ENCODE data around the gene SLC5A1. TPM values are rescaled to one million over a fixed set of nuclear protein-coding genes. Genes with fewer than 3 reads are reported as not detected.

Gene SLC5A1
- polyA plus RNA-seq, 1 donor from 2014 or later = not detected

GRCh38 chr22:32067613-32068012 lies 24.6 kb downstream of the SLC5A1 start:
- no peaks in the 10 kb centered on the region for H4K20me1 ChIP-seq (ENCODE audit: insufficient read depth)
- H3K9me3 ChIP-seq (ENCODE audit: low read length) = no peaks in the 10 kb centered on the region
- H3K27ac ChIP-seq (ENCODE audit: low read length) = no peak overlapping the region
- H3K4me3 ChIP-seq (ENCODE audit: low read length) = no peak overlapping the region
- no peak overlapping the region for H3K4me2 ChIP-seq (ENCODE audit: low read length)
- H3K9ac ChIP-seq (ENCODE audit: low read length) = no peak overlapping the region
- H3K27me3 ChIP-seq (ENCODE audit: insufficient read depth, low read depth, low read length) = no peaks in the 10 kb centered on the region
- no peaks in the 10 kb centered on the region for H3K36me3 ChIP-seq (ENCODE audit: insufficient read depth, low read length)
- no peaks in the 10 kb centered on the region for H3F3A ChIP-seq (ENCODE audit: insufficient read depth, low read length, poor library complexity, severe bottlenecking)
- H2AFZ ChIP-seq (ENCODE audit: low read depth, low read length) = no peak overlapping the region
- H3K9me2 ChIP-seq (ENCODE audit: insufficient read depth, low read length) = no peaks in the 10 kb centered on the region
- H3K79me2 ChIP-seq (replicated peaks; ENCODE audit: insufficient read depth, low read length) = no peaks in the 10 kb centered on the region
- TF ChIP-seq MXI1 (conservative IDR thresholded peaks at IDR 0.05; ENCODE audit: poor library complexity, severe bottlenecking) = no peak
- no peak for TF ChIP-seq POLR2AphosphoS5 (IDR thresholded peaks at IDR 0.05)
- no peak for TF ChIP-seq RAD21 (conservative IDR thresholded peaks at IDR 0.05)

GRCh38 chr22:32069579-32070372 lies 26.7 kb downstream of the SLC5A1 start:
- Histone ChIP-seq H3K9me2 (ENCODE audit: insufficient read depth, low read length) (no peaks in the 10 kb centered on the region), H3K9me3 (ENCODE audit: low read length) (no peaks in the 10 kb centered on the region), H3K36me3 (ENCODE audit: insufficient read depth, low read length) (no peaks in the 10 kb centered on the region), H3F3A (ENCODE audit: insufficient read depth, low read length, poor library complexity, severe bottlenecking) (no peaks in the 10 kb centered on the region), H3K9ac (ENCODE audit: low read length) (no peak overlapping the region), H3K4me2 (ENCODE audit: low read length) (no peak overlapping the region), H4K20me1 (ENCODE audit: insufficient read depth) (no peaks in the 10 kb centered on the region), H3K27ac (ENCODE audit: low read length) (no peak overlapping the region), H2AFZ (ENCODE audit: low read depth, low read length) (no peak overlapping the region), H3K79me2 (replicated peaks; ENCODE audit: insufficient read depth, low read length) (no peaks in the 10 kb centered on the region), H3K4me3 (ENCODE audit: low read length) (no peak overlapping the region), H3K27me3 (ENCODE audit: insufficient read depth, low read depth, low read length) (no peaks in the 10 kb centered on the region)
- TF ChIP-seq REST (IDR thresholded peaks at IDR 0.05; ENCODE audit: borderline replicate concordance) = no peak
- TF ChIP-seq CTCF (IDR thresholded peaks at IDR 0.05; ENCODE audit: poor library complexity, severe bottlenecking) = no peak
- no peak for TF ChIP-seq POLR2AphosphoS5 (IDR thresholded peaks at IDR 0.05)
- TF ChIP-seq MXI1 (conservative IDR thresholded peaks at IDR 0.05; ENCODE audit: poor library complexity, severe bottlenecking) = no peak
- no peak for TF ChIP-seq SMC3 (conservative IDR thresholded peaks at IDR 0.05; ENCODE audit: poor library complexity)
- TF ChIP-seq EP300 (conservative IDR thresholded peaks at IDR 0.05; ENCODE audit: poor library complexity, severe bottlenecking) = no peak
- no peak for TF ChIP-seq RAD21 (conservative IDR thresholded peaks at IDR 0.05)
- TF ChIP-seq EZH2 (IDR thresholded peaks at IDR 0.05; ENCODE audit: borderline replicate concordance, insufficient read depth, low read length, poor library complexity, severe bottlenecking) = no peak
- no peak for TF ChIP-seq TAF1 (IDR thresholded peaks at IDR 0.05; ENCODE audit: low read depth)

Measured in neural cell (in vitro differentiated cells).